NCI-H1436 (cell line): ENCODE measurements around the gene FXYD3.
"Not testable (repeated sequence)": the region's sequence is repeated elsewhere in the genome, so short reads cannot be mapped to it uniquely, and the experiment has no call there.

Experiments
- DNase-seq: peaks from one replicate; lab custom pipeline; 2025; lab: John Stamatoyannopoulos, UW

FXYD3 gene

GRCh38 chr19:35086455-35086854 is 29.2 kb upstream of the FXYD3 start:
- DNase-seq = no peak

GRCh38 chr19:35087393-35087792 is 28.2 kb upstream of the FXYD3 start:
- DNase-seq = no peak

- DNase-seq = no peak
Observed at GRCh38 chr19:35088131-35088913, 27.3 kb upstream of the FXYD3 start.

GRCh38 chr19:35089554-35089953 is 26.1 kb upstream of the FXYD3 start:
- DNase-seq = no peak

GRCh38 chr19:35090160-35090505 is 25.5 kb upstream of the FXYD3 start:
- no peak for DNase-seq

GRCh38 chr19:35090506-35091214 is 25.0 kb upstream of the FXYD3 start:
- DNase-seq = peak; percentile 30

GRCh38 chr19:35093430-35093829 is 22.2 kb upstream of the FXYD3 start:
- no peak for DNase-seq

- no peak for DNase-seq
Observed at GRCh38 chr19:35093941-35094647, 21.5 kb upstream of the FXYD3 start.

GRCh38 chr19:35094656-35095055 is 21.0 kb upstream of the FXYD3 start:
- DNase-seq = no peak

GRCh38 chr19:35095667-35096368 is 19.8 kb upstream of the FXYD3 start:
- no peak for DNase-seq

GRCh38 chr19:35098413-35099049 is 17.1 kb upstream of the FXYD3 start:
- DNase-seq = no peak

GRCh38 chr19:35099155-35099896 is 16.3 kb upstream of the FXYD3 start:
- DNase-seq = no peak

GRCh38 chr19:35099897-35100275 is 15.7 kb upstream of the FXYD3 start:
- DNase-seq = no peak

GRCh38 chr19:35100588-35101533 is 14.8 kb upstream of the FXYD3 start:
- DNase-seq = no peak

GRCh38 chr19:35101949-35102348 is 13.7 kb upstream of the FXYD3 start:
- not testable (repeated sequence) for DNase-seq

GRCh38 chr19:35103614-35104013 is 12.0 kb upstream of the FXYD3 start:
- DNase-seq = not testable (repeated sequence)

- DNase-seq = no peak
Observed at GRCh38 chr19:35104361-35104760, 11.3 kb upstream of the FXYD3 start.

GRCh38 chr19:35105047-35105410 is 10.6 kb upstream of the FXYD3 start:
- no peak for DNase-seq

- no peak for DNase-seq
Observed at GRCh38 chr19:35105411-35106290, 10.0 kb upstream of the FXYD3 start.
